GM18909 (cell line): ENCODE results near the gene COG8.

Experiments used
- ATAC-seq: cut with Tn5 transposase; IDR thresholded peaks from one replicate; pipeline ENCODE4 v1.9.1; 2021; ENCODE audit warnings: mild to moderate bottlenecking; ENCODE audit not compliant: unreplicated experiment, poor library complexity

The COG8 gene

GRCh38 chr16:69321080-69321479, 18.3 kb downstream of the COG8 start:
- no peak for ATAC-seq

DNA sequence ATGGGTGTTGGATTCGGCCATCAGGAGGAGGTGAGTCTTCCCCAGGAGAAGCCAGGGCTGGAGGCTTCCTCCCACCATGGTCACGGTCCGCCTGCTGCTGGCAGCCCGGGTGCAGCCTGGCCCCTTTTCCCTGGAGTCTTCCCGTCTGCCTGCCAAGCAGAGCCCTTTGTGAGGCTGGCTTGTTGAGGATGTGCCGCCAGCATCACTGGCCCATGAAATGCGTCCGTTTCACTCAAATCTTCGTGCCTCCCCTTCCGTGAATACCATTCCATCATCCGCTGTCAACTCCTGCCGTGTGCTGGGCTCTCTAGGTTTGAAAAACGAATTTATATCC, 18.7 kb downstream of the COG8 start:
- no peak for ATAC-seq

- ATAC-seq: no peak
Measured at GRCh38 chr16:69319826-69320739, 19.3 kb downstream of the COG8 start.

- no peak for ATAC-seq
Measured at GRCh38 chr16:69319381-69319780, 20.0 kb downstream of the COG8 start.

DNA sequence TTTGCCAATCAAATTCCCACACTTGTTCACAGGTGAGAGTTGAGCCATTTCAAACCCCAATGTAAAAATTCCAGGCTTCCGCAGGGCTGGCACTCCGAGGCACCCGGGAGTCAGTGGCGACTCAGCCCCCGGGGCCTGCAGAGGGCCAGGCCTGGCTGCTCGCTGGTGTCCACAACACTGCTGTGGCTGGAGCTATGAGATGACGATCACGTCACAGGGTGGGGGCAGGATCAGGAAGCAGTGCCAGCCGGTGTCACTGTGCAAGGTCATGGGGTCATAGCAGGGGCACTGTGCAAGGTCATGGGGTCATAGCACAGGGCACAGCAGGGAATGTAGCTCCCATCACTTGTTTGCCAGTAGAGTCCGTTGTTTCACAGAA, 20.5 kb downstream of the COG8 start:
- no peak for ATAC-seq

DNA sequence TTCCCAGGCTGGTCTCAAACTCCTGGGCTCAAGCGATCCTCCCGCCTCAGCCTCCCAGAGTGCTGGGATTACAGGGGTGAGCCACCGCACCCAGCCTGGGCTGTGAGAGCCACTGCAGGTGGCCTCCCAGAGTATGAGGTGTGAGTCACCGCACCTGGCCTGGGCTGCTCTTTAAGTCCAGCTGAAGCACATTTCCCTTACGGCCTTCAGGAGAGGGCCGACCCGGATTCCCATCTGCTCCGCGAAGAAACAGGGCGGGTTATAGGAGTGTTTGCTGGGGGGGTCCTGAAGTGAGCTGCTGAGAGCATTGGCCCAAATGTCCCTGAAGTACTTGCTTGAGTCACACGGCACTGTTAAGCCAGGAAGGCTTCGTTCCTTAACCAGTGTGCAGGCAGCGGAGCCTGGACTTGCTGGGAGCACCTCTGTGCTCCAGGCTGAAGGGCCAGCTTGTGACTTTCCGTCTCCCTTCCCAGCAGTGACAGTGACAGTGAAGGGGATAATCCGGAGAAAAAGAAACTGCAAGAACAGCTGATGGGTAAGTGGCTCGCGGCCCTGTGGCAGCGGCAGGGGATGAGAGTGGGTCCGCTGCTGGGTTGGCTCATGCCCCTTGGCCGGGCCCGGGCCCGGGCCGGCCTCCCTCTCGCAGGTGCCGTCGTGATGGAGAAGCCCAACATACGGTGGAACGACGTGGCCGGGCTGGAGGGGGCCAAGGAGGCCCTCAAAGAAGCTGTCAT, 21.0 kb downstream of the COG8 start:
- no peak for ATAC-seq

DNA sequence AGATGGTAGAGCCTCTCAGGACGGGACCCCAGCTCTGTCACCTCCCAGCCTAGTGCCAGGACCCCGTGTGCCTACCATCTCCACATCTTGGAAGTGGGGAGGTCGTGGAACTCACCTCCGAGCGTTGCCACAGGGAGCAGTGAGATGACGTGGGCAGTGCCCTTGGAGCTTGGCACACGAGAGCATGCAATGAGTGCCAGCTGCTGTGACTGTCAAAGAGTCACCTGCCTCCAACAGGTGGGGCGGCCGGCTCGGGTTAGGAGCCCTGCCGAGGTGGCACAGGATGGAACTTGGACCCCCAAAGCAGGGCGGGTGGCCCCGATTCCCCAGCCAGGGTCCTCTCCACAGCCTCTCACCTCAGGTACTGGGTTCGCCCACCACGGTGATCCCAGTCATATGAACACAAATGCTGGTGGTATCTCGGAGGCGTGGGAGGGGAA, 22.7 kb downstream of the COG8 start:
- no peak for ATAC-seq

- no peak for ATAC-seq
Measured at GRCh38 chr16:69315486-69316311, 23.7 kb downstream of the COG8 start.

- no peak for ATAC-seq
Measured at GRCh38 chr16:69314534-69314933, 24.8 kb downstream of the COG8 start.

DNA sequence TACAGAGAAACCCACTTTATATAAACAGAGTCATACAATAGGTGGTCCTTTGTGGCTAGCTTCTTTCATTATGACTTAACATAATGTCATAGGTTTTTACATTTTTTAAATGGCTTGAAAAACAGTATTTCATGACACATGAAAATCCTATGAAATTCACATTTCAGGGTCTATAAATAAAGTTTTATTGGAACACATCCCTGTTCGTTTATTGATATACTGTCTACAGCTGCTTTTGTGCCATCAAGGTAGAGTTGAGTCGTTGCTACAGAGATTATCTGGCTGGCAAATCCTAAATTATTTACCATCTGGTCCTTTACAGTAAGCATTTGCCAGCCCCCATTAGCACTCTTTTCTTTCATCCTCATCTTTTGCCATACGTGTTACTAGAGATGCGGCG, 25.9 kb downstream of the COG8 start:
- ATAC-seq: no peak

GRCh38 chr16:69311533-69312387, 27.6 kb downstream of the COG8 start:
- peak; percentile 52 for ATAC-seq

DNA sequence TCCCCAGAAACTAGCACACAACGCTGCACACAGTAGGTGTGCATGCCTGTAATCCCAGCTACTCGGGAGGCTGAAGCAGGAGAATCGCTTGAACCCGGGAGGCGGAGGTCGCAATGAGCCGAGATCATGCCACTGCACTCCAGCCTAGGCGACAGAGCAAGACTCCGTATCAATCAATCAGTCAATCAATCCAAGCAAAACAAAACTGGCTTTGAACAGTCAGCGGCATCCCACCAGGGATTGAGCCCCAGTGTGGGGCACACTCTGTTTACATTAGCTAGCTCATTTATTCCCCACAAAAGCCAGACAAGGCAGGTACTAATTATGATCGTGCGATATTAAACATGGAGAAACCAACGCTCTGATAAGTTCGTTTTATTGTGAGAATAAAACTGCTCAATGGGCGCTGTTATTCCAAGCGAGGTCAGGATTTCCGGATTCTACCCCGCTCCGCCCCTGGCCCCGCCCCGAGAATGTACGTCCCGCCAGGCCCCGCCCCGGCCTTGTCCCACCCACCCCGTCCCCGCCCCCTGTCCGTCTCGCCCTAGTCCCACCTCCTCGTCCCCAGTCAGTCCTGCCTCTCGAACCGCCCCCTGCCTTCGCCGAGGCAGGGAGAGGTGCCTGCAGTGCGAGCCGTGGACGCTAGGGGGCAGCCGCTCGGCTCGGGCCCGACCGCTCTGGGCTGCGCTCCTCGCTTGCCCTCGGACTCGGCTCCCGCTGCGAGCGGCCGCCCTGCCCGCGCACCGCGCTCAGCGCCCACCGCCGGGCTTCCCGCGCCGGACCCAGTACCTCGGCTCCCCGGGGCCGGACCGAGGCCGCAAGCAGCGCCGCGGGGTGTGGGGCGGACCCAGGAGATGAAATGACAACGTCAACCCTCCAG, 28.5 kb downstream of the COG8 start, which contains the start of gene VPS4A:
VPS4A (plus strand) TSS at position 698 of the 880 bp plus-strand sequence; CDS start at position 860, 162 bp downstream.
- peak; percentile 95 for ATAC-seq

DNA sequence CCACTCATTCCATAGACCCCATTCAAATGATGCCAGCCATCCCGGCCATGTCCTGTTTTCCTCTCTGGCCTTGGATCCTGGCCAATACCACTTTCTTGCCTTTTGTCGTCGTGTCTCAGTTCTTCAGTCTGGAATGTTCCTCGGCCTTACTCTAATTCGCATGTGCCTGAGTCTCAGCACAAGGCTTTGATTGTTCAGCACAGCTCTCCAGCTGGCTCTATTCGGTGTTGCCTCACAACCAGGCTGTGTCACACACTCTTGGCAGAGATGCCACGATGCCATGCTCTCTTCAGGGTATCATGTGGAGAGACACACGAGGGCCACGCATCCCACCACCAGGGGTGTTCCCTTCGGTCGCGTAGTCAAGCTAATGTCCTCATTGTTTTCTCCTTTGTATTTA, 30.0 kb downstream of the COG8 start:
- ATAC-seq: no peak

GRCh38 chr16:69307856-69308255, 31.5 kb downstream of the COG8 start:
- ATAC-seq: no peak

DNA sequence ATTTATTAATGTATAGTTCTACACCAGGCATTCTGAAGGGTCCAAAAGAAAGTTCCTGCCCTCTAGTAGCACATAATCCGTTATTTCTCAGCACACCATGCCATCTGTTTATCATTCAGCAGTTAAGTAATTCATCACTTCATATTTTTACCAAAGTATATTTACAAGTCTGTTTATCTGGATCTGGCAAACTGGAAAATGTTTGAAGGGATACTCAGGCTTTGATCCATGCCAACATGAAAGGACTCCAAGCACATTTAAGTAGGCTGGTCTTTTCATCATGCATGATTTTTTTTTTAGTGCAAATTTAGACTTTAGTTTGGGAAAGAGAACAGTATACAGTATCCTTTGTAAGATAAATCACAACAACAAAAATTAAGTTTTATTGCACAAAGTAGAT, 32.3 kb downstream of the COG8 start:
- no peak for ATAC-seq

DNA sequence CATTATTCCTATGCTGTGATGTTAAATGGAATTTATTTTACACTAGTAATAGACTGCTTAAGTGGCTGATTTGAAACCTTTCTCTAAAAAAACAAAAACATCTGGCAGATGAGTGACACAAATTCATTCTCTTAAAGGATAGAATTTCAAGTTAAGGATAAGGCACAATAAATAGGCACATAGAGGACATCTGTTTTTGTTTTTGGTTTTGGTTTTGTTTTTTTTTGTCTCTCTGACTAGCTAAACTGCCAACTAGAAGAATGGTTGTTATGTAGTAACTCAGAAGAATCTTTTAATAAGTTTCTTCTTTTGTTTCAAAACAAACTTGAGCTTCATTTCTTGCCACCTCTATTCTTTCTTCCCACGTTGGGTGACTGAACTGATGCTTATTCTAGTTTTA, 33.3 kb downstream of the COG8 start:
- ATAC-seq: no peak

- ATAC-seq: no peak
Measured at GRCh38 chr16:69302301-69302700, 37.1 kb downstream of the COG8 start.

GRCh38 chr16:69301861-69302260, 37.5 kb downstream of the COG8 start:
- ATAC-seq: no peak

DNA sequence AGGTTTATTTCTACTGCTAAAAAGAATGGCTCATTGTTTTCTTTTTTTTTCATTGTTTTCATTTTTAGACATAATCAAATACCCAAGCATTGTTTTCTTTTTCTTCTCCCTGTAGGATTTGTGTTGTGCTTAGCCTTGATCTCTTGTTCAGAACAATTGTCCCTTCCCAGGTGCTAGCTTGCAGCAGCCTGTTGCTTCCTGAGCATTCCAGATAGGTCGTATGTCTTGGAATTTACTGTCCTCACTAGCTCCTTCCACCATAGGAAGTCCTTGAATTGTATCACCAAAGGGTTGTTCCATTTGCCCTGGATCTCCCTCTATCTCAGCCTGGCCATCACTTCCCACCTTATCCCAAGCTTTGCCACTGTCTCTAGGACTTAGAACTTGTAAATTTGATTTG, 38.2 kb downstream of the COG8 start:
- no peak for ATAC-seq
